Hematopoietic multipotent progenitor cell treated with erythropoietin and hydrocortisone succinate and interleukin-3 and kit ligand, for 17 days (in vitro differentiated cells): ENCODE results near the gene ERFL.

Experiments
- DNase-seq: peaks from one replicate; pipeline ENCODE4 v3.0.0-alpha.2; 2015; ENCODE audit warnings: low spot score

Gene ERFL

GRCh38 chr19:41928221-41928683, at the start of gene ERFL:
Gene ERFL (minus strand): TSS chr19:41928449. CDS start chr19:41912919, 15,530 bp downstream.
- DNase-seq: no peak

GRCh38 chr19:41977916-41978315, 49.7 kb upstream of the ERFL start:
- DNase-seq: no peak

GRCh38 chr19:41974652-41975051, 46.4 kb upstream of the ERFL start:
- no peak for DNase-seq

- no peak for DNase-seq
Measured at GRCh38 chr19:41971363-41971762, 43.1 kb upstream of the ERFL start.

- no peak for DNase-seq
Measured at GRCh38 chr19:41969772-41970458, 41.7 kb upstream of the ERFL start.

- no peak for DNase-seq
Measured at GRCh38 chr19:41968751-41969595, 40.7 kb upstream of the ERFL start.

- no peak for DNase-seq
Measured at GRCh38 chr19:41967054-41967783, 39.0 kb upstream of the ERFL start.

GRCh38 chr19:41965106-41965505, 36.9 kb upstream of the ERFL start:
- no peak for DNase-seq

- no peak for DNase-seq
Measured at GRCh38 chr19:41960973-41961372, 32.7 kb upstream of the ERFL start.

- DNase-seq: peak; percentile 84
Measured at GRCh38 chr19:41959056-41960053, 31.1 kb upstream of the ERFL start, which contains the start of gene RABAC1. Gene RABAC1 (minus strand): TSS chr19:41959321. CDS start chr19:41959292, 29 bp downstream.

- DNase-seq: peak; percentile 60
Measured at GRCh38 chr19:41958367-41959055, 30.3 kb upstream of the ERFL start.

- peak; percentile 75 for DNase-seq
Measured at GRCh38 chr19:41957838-41958366, 29.7 kb upstream of the ERFL start.

- no peak for DNase-seq
Measured at GRCh38 chr19:41957161-41957837, 29.1 kb upstream of the ERFL start.

- no peak for DNase-seq
Measured at GRCh38 chr19:41956621-41957020, 28.4 kb upstream of the ERFL start.

GRCh38 chr19:41955521-41955920, 27.3 kb upstream of the ERFL start:
- no peak for DNase-seq

- peak; percentile 84 for DNase-seq
Measured at GRCh38 chr19:41951686-41952172, 23.5 kb upstream of the ERFL start.

- no peak for DNase-seq
Measured at GRCh38 chr19:41947091-41947490, 18.8 kb upstream of the ERFL start.

GRCh38 chr19:41945135-41945766, 17.0 kb upstream of the ERFL start:
- DNase-seq: no peak

- no peak for DNase-seq
Measured at GRCh38 chr19:41944336-41944735, 16.1 kb upstream of the ERFL start.
